COLO829 (cell line): Measurements from ENCODE around the gene MRFAP1L1.
"Not testable (repeated sequence)": the region's sequence is repeated elsewhere in the genome, so short reads cannot be mapped to it uniquely, and the experiment has no call there.

Experiments
- DNase-seq: peaks from one replicate; pipeline ENCODE4 v3.0.0; 2012; ENCODE audit warnings: low spot score

MRFAP1L1 gene

GRCh38 chr4:6688879-6689505, 20.7 kb downstream of the MRFAP1L1 start:
- peak; percentile 93 for DNase-seq

GRCh38 chr4:6687947-6688878, 21.5 kb downstream of the MRFAP1L1 start:
- no peak for DNase-seq

GRCh38 chr4:6686104-6686787, 23.4 kb downstream of the MRFAP1L1 start:
- DNase-seq = no peak

GRCh38 chr4:6684656-6685055, 25.0 kb downstream of the MRFAP1L1 start:
- no peak for DNase-seq

GRCh38 chr4:6682862-6683590, 26.6 kb downstream of the MRFAP1L1 start:
- DNase-seq = no peak

- no peak for DNase-seq
These were observed 28.5 kb downstream of the MRFAP1L1 start for GRCh38 chr4:6681191-6681590.

GRCh38 chr4:6680372-6681034, 29.2 kb downstream of the MRFAP1L1 start:
- no peak for DNase-seq

- no peak for DNase-seq
These were observed 32.7 kb downstream of the MRFAP1L1 start for GRCh38 chr4:6676722-6677558.

- DNase-seq = no peak
These were observed 35.0 kb downstream of the MRFAP1L1 start for GRCh38 chr4:6674500-6675149.

GRCh38 chr4:6673660-6674499, 35.8 kb downstream of the MRFAP1L1 start:
- DNase-seq = peak; percentile 83

GRCh38 chr4:6673191-6673659, 36.4 kb downstream of the MRFAP1L1 start:
- not testable (repeated sequence) for DNase-seq

GRCh38 chr4:6672541-6673190, 37.0 kb downstream of the MRFAP1L1 start:
- DNase-seq = not testable (repeated sequence)

- DNase-seq = no peak
These were observed 37.5 kb downstream of the MRFAP1L1 start for GRCh38 chr4:6672131-6672530.

- DNase-seq = no peak
These were observed 38.0 kb downstream of the MRFAP1L1 start for GRCh38 chr4:6671648-6672047.

GRCh38 chr4:6668391-6668790, 41.3 kb downstream of the MRFAP1L1 start:
- no peak for DNase-seq

- no peak for DNase-seq
These were observed 44.4 kb downstream of the MRFAP1L1 start for GRCh38 chr4:6665320-6665654.

- no peak for DNase-seq
These were observed 45.9 kb downstream of the MRFAP1L1 start for GRCh38 chr4:6663596-6664393.

- no peak for DNase-seq
These were observed 47.1 kb downstream of the MRFAP1L1 start for GRCh38 chr4:6662591-6662990.
